HG02973 (cell line): ENCODE measurements around the gene SGO2.
"Not testable (repeated sequence)": the region's sequence is repeated elsewhere in the genome, so short reads cannot be mapped to it uniquely, and the experiment has no call there.

Experiments used
- ATAC-seq: cut with Tn5 transposase; IDR thresholded peaks from one replicate; pipeline ENCODE4 v1.9.1; 2021; ENCODE audit warnings: moderate library complexity; ENCODE audit not compliant: unreplicated experiment

SGO2 gene

DNA sequence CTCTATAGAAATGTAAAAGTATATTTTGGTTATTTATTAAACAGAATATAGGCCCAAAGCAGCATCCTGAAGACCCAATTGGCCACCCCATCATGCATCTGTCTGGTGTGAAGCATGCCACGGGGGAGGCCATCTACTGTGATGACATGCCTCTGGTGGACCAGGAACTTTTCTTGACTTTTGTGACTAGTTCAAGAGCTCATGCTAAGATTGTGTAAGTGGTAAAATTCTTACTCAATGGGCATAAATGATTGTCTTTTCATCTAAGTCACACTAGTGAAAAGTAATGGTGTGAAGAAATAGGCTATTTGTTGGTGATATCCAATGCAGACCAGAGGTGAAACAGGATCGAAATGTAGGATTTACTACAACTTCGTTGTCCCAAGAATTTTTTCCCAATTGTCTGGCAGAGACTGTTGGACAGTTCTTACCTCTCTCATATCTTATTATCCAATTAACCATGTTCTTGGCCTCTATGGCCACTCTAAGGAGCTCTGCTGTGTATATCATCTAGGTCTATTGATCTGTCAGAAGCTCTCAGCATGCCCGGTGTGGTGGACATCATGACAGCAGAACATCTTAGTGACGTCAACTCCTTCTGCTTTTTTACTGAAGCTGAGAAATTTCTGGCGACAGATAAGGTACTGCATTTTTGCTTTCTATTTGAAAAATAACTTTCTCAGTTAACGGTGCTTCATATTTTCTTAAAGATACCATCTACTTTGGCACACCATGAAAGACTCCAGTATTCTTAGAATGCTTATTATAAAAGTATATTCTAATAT, 94.8 kb downstream of the SGO2 start:
- ATAC-seq = no peak

GRCh38 chr2:200622106-200622505, 96.1 kb downstream of the SGO2 start:
- ATAC-seq = no peak

DNA sequence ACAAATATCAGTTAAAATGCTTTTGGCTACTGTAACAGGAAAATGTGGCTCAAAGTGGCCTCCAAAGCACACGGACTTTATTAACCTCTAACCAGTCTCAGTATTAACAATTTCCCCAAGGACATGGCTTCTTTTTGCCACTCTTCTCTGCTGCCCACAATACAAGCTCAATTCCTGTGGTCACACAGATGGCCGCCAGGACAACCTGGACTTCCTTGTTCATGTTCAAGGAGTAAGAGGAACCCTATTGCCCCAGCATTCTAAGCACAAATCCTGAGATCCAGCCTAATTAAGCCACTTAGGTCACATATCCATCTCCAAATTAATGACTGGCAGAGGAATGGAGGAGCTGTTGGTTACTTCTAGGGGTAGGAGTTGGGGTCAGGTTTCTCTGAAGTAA, 98.0 kb downstream of the SGO2 start:
- ATAC-seq = no peak

GRCh38 chr2:200624658-200625057, 98.7 kb downstream of the SGO2 start:
- ATAC-seq = no peak

- no peak for ATAC-seq
These were observed 99.3 kb downstream of the SGO2 start for GRCh38 chr2:200625282-200625681.

DNA sequence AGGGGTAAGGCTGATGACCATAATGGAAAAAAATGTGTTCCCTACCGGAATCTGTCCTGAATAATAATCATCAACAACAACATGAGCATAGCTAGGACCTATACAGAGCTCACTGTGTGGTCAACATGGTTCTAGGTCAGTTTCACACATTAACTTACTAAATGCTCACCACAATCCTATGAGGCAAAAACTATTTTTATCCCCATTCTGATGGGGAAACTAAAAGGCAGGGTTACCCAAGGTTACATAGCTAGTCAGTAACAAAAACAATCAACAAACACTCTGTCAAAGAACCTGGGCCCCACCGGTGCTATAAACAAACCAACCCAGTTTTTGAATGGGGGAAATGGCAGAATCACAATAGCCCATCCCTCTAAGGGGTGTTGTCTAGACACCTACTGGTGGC, 100.0 kb downstream of the SGO2 start:
- ATAC-seq = no peak

DNA sequence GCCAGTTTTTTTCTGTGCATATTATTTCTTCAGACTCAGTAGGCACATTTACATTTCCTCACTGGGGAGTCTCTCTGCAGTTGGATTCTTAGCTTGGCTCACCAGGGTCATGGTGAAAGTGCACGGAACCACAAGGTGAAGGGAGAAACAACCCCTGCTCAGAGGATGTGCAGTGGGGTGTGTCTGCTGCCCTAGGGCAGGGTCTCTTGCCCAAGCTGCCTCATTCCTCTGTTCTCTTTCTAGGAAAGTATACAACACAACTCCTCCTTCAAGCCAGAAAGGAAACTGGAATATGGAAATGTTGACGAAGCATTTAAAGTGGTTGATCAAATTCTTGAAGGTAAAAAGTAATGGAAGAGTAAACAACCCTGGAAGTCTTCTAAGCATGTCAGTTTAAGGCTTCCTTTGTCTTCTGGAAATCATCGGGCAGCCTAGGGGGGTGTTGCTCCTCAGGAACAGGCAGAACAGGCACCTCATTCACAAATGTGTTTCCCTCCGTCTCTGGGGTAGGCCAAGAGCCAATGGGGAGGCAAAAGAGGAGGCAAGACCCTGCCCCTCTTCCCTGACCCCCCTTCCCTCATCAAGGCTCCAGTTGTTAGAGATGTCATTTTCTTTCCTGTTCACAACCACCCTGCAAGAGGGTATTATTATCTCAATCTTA, 101.2 kb downstream of the SGO2 start:
- ATAC-seq = no peak

DNA sequence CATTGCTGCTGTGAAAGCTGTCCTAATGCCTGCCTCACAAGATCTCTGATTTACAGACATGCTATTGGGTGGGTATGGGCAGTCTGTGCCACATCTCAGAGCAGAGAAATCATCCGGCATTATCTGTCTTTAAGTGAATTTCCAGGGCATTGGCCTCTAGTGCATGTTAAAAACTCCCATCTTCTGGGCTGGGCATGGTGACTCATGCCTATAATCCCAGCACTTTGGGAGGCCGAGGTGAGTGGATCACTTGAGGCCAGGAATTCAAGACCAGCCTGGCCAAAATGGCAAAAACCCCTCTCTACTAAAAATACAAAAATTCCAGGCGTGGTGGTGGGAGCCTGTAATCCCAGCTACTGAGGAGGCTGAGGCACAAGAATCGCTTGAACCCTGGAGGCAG, 102.5 kb downstream of the SGO2 start:
- not testable (repeated sequence) for ATAC-seq

- no peak for ATAC-seq
These were observed 105.3 kb downstream of the SGO2 start for GRCh38 chr2:200631287-200631686.
